Activated CD4-positive, alpha-beta memory T cell treated with anti-CD3 and anti-CD28 coated beads, Interleukin-2, amount 10 ng/mL, durations not matched to agents 7 days and 5 days (primary cell): Measurements from ENCODE around the gene ITGAE. TPM values are rescaled to one million over a fixed set of nuclear protein-coding genes. Genes with fewer than 3 reads are reported as not detected.
"Not testable (repeated sequence)": the region's sequence is repeated elsewhere in the genome, so short reads cannot be mapped to it uniquely, and the experiment has no call there.

Experiments used
- CTCF ChIA-PET: fragments of 350-600 bp; sonication (Branson Sonifier 250); formaldehyde crosslinking; loops from one replicate; lab custom pipeline; 2021; ENCODE audit warnings: antibody characterized with exemption, inconsistent platforms; lab: Charles Lee
- POLR2A ChIA-PET: fragments of 350-600 bp; sonication (Branson Sonifier 250); formaldehyde crosslinking; loops from one replicate; lab custom pipeline; 2021; ENCODE audit warnings: antibody characterized with exemption; lab: Charles Lee
- DNase-seq: peaks from one replicate; pipeline ENCODE4 v3.0.0-alpha.2; 2020
- H3K27ac Mint-ChIP-seq: one replicate; pipeline ENCODE4 v1.8.0; 2021; ENCODE audit warnings: mild to moderate bottlenecking, mixed read lengths
- H3K27me3 Mint-ChIP-seq: one replicate; pipeline ENCODE4 v1.8.0; 2021; ENCODE audit warnings: mixed read lengths
- H3K36me3 Mint-ChIP-seq: one replicate; pipeline ENCODE4 v1.8.0; 2021; ENCODE audit warnings: low read depth, mixed read lengths
- H3K4me1 Mint-ChIP-seq: one replicate; pipeline ENCODE4 v1.8.0; 2021; ENCODE audit warnings: mixed read lengths
- H3K4me3 Mint-ChIP-seq: one replicate; pipeline ENCODE4 v1.8.0; 2021; ENCODE audit warnings: mild to moderate bottlenecking, mixed read lengths
- H3K9me3 Mint-ChIP-seq: one replicate; pipeline ENCODE4 v1.8.0; 2021; ENCODE audit warnings: mixed read lengths
- total RNA-seq, 2 experiments: library from RNA; stranded (reverse); gene quantifications; one replicate each; pipeline ENCODE4 v1.2.3, GENCODE V29; 2021

Gene ITGAE
- total RNA-seq, 2 experiments from 2014 or later: 20.0 to 22.0 TPM

- ChIA-PET POLR2A (interaction anchor here (1.8 kb wide), 1 partner anchor 12 kb away, joined by 7 read pairs; no protein-coding TSS in a partner anchor), CTCF (interaction anchor here (1.1 kb wide), 1 partner anchor 62 kb away, joined by 3 read pairs; no protein-coding TSS in a partner anchor)
- DNase-seq: no peak
- no peaks in the 10 kb centered on the region for H3K27me3 Mint-ChIP-seq
- no peaks in the 10 kb centered on the region for H3K36me3 Mint-ChIP-seq
- no peak overlapping the region for H3K4me3 Mint-ChIP-seq
- peaks cover 48% of the 10 kb centered on the region for H3K4me1 Mint-ChIP-seq
- no peak overlapping the region for H3K27ac Mint-ChIP-seq
- H3K9me3 Mint-ChIP-seq: no peaks in the 10 kb centered on the region
Measured at GRCh38 chr17:3799181-3799945, 1.6 kb downstream of the ITGAE start.

- CTCF ChIA-PET: interaction anchor here (1.1 kb wide), 1 partner anchor 61 kb away, joined by 3 read pairs; no protein-coding TSS in a partner anchor
- no peak overlapping the region for H3K4me3 Mint-ChIP-seq
- H3K27me3 Mint-ChIP-seq: no peaks in the 10 kb centered on the region
- H3K27ac Mint-ChIP-seq: no peak overlapping the region
- H3K4me1 Mint-ChIP-seq: peaks cover 45% of the 10 kb centered on the region
- H3K9me3 Mint-ChIP-seq: no peaks in the 10 kb centered on the region
- POLR2A ChIA-PET: interaction anchor here (1.8 to 3.1 kb wide), 2 partner anchors 13 to 33 kb away, joined by 7 to 13 read pairs; no protein-coding TSS in a partner anchor
- no peaks in the 10 kb centered on the region for H3K36me3 Mint-ChIP-seq
- DNase-seq: no peak
Measured at GRCh38 chr17:3798273-3799180, 2.5 kb downstream of the ITGAE start.

- H3K27me3 Mint-ChIP-seq: no peaks in the 10 kb centered on the region
- POLR2A ChIA-PET: interaction anchor here (0.5 to 3.1 kb wide), 12 partner anchors 8 to 441 kb away, joined by 3 to 13 read pairs (median 4); partner anchors contain the start of gene NCBP3
- peaks cover 53% of the 10 kb centered on the region for H3K4me1 Mint-ChIP-seq
- CTCF ChIA-PET: interaction anchor here (0.8 to 1.7 kb wide), 6 partner anchors 8 to 1003 kb away, joined by 3 to 7 read pairs (median 4); partner anchors contain the start of gene HASPIN
- DNase-seq: no peak
- no peaks in the 10 kb centered on the region for H3K9me3 Mint-ChIP-seq
- H3K4me3 Mint-ChIP-seq: no peak overlapping the region
- no peak overlapping the region for H3K27ac Mint-ChIP-seq
- H3K36me3 Mint-ChIP-seq: no peaks in the 10 kb centered on the region
Measured at GRCh38 chr17:3796822-3797170, 4.2 kb downstream of the ITGAE start.

GRCh38 chr17:3796110-3796821, 4.7 kb downstream of the ITGAE start:
- CTCF ChIA-PET: interaction anchor here (0.8 to 1.7 kb wide), 6 partner anchors 9 to 1002 kb away, joined by 3 to 7 read pairs (median 4); partner anchors contain the start of gene HASPIN

DNA sequence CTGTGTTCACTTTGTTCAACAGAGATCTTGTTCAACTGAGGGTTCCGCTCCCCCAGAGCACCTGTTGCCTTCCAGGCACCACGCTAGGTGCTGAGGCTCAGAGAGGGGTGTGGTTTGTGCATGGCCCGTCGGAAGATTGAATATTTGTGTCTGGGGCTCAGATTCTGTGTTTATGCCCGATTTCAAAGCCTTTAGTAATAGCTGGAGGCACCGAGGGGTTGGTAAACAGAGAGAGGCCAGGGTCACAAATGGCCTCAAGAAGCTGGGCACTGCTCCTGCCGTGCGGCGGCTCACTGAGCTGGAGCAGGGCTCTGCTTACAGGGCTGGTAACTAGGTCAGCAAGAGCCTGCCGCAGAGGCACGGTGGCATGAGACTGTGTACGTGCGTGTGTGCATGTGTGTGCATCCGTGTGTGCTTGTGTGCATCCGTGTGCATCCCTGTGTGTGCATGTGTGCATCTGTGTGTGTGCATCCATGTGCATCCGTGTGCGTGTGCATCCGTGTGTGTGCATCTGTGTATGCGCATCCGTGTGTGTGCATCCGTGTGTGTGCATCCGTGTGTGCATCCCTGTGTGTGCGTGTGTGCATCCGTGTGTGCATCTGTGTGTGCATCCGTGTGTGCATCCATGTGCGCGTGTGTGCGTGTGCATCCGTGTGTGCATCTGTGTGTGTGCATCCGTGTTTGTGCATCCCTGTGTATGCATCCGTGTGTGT, 5.4 kb downstream of the ITGAE start:
- Mint-ChIP-seq H3K4me1 (peaks cover 59% of the 10 kb centered on the region), H3K4me3 (no peak overlapping the region), H3K9me3 (no peaks in the 10 kb centered on the region), H3K27ac (peak overlapping the region; percentile 69), H3K36me3 (peaks cover under 1% of the 10 kb centered on the region), H3K27me3 (no peaks in the 10 kb centered on the region)
- POLR2A ChIA-PET: interaction anchor here (1.9 to 3.1 kb wide), 3 partner anchors 31 to 73 kb away, joined by 4 to 13 read pairs (median 12); no protein-coding TSS in a partner anchor
- CTCF ChIA-PET: interaction anchor here (0.9 to 1.7 kb wide), 2 partner anchors 9 to 50 kb away, joined by 3 to 5 read pairs; partner anchors contain the start of gene NCBP3
- DNase-seq: peak; percentile 38

More at GRCh38 chr17:3796110-3796821, 4.7 kb downstream of the ITGAE start:
- no peaks in the 10 kb centered on the region for H3K27me3 Mint-ChIP-seq
- POLR2A ChIA-PET: interaction anchor here (0.5 to 3.1 kb wide), 12 partner anchors 8 to 442 kb away, joined by 3 to 13 read pairs (median 4); partner anchors contain the start of gene NCBP3
- H3K27ac Mint-ChIP-seq: peak overlapping the region; percentile 25
- peaks cover 58% of the 10 kb centered on the region for H3K4me1 Mint-ChIP-seq
- H3K9me3 Mint-ChIP-seq: no peaks in the 10 kb centered on the region
- no peaks in the 10 kb centered on the region for H3K36me3 Mint-ChIP-seq
- no peak overlapping the region for H3K4me3 Mint-ChIP-seq
- DNase-seq: peak; percentile 89

GRCh38 chr17:3794557-3795389, 6.2 kb downstream of the ITGAE start:
- no peak overlapping the region for H3K4me3 Mint-ChIP-seq
- peaks cover 66% of the 10 kb centered on the region for H3K4me1 Mint-ChIP-seq
- DNase-seq: peak; percentile 48
- CTCF ChIA-PET: interaction anchor here (0.9 kb wide), 1 partner anchor 51 kb away, joined by 3 read pairs; the partner anchor contains the start of gene NCBP3
- no peaks in the 10 kb centered on the region for H3K9me3 Mint-ChIP-seq
- POLR2A ChIA-PET: interaction anchor here (1.9 to 3.1 kb wide), 3 partner anchors 30 to 72 kb away, joined by 4 to 13 read pairs (median 12); no protein-coding TSS in a partner anchor
- H3K36me3 Mint-ChIP-seq: peaks cover 3% of the 10 kb centered on the region
- H3K27ac Mint-ChIP-seq: peak overlapping the region; percentile 69
- H3K27me3 Mint-ChIP-seq: no peaks in the 10 kb centered on the region

DNA sequence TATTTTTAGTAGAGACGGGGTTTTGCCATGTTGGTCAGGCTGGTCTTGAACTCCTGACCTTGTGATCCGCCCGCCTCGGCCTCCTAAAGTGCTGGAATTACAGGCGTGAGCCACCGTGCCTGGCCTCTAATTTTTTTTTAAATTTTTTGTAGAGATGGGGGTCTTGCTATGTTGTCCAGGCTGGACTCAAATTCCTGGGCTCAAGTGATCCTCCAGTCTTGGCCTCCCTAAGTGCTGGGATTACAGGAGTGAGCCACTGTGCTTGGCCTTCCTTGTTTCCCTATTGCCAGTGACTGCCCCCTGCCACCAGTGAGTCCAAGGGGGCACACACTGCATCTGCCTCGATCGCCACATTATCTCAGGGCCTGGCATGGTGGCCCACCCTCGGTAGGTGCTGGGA, 6.8 kb downstream of the ITGAE start:
- CTCF ChIA-PET: not testable (repeated sequence)

GRCh38 chr17:3793258-3793657, 7.7 kb downstream of the ITGAE start:
- DNase-seq, CTCF ChIA-PET, H3K36me3 Mint-ChIP-seq, POLR2A ChIA-PET, H3K27ac Mint-ChIP-seq, H3K9me3 Mint-ChIP-seq, H3K4me3 Mint-ChIP-seq, H3K27me3 Mint-ChIP-seq: not testable (repeated sequence)
- H3K4me1 Mint-ChIP-seq: peaks cover 70% of the 10 kb centered on the region

More for the DNA sequence above, 6.8 kb downstream of the ITGAE start:
- H3K4me3 Mint-ChIP-seq, H3K9me3 Mint-ChIP-seq, POLR2A ChIA-PET, H3K36me3 Mint-ChIP-seq, DNase-seq, H3K27ac Mint-ChIP-seq, H3K27me3 Mint-ChIP-seq: not testable (repeated sequence)
- H3K4me1 Mint-ChIP-seq: peaks cover 71% of the 10 kb centered on the region

- Mint-ChIP-seq H3K36me3 (peaks cover 3% of the 10 kb centered on the region), H3K27me3 (no peaks in the 10 kb centered on the region), H3K4me1 (peaks cover 70% of the 10 kb centered on the region), H3K9me3 (no peaks in the 10 kb centered on the region), H3K27ac (no peak overlapping the region), H3K4me3 (no peak overlapping the region)
- ChIA-PET CTCF (interaction anchor here (0.5 to 1.8 kb wide), 3 partner anchors 54 to 204 kb away, joined by 3 to 8 read pairs (median 3); no protein-coding TSS in a partner anchor), POLR2A (no interaction called here)
- DNase-seq: no peak
Measured at GRCh38 chr17:3792481-3792880, 8.5 kb downstream of the ITGAE start.

- peaks cover 6% of the 10 kb centered on the region for H3K27me3 Mint-ChIP-seq
- CTCF ChIA-PET: interaction anchor here (0.6 to 1.2 kb wide), 3 partner anchors 24 to 93 kb away, joined by 3 read pairs; no protein-coding TSS in a partner anchor
- POLR2A ChIA-PET: interaction anchor here (1.0 to 1.5 kb wide), 2 partner anchors 9 to 25 kb away, joined by 3 to 4 read pairs; no protein-coding TSS in a partner anchor
- peak; percentile 51 for DNase-seq
- H3K27ac Mint-ChIP-seq: peak overlapping the region; percentile 32
- peaks cover 52% of the 10 kb centered on the region for H3K4me1 Mint-ChIP-seq
- no peaks in the 10 kb centered on the region for H3K9me3 Mint-ChIP-seq
- no peak overlapping the region for H3K4me3 Mint-ChIP-seq
- peaks cover 3% of the 10 kb centered on the region for H3K36me3 Mint-ChIP-seq
Measured at GRCh38 chr17:3788200-3788599, 12.8 kb downstream of the ITGAE start.
